Body of pancreas (tissue), 4 donors: Measurements from ENCODE around the gene PINLYP.

Experiments
- POLR2A ChIP-seq, 3 donors: fragments of 450-650 bp; IDR thresholded peaks; one replicate each; pipeline ENCODE4 v1.6.1; 2016; ENCODE audit warnings: antibody characterized with exemption in 3 of 3, mild to moderate bottlenecking in 2 of 3
- TF ChIP-seq, protein P1 (sequence below), 7 experiments: fragments of 450-650 bp in 4 of 7; fragments of 200-600 bp in 3 of 7; sonication (generic) in 3 of 7; IDR thresholded peaks; one replicate each; pipeline ENCODE4 v1.5.1; 2016 to 2019; ENCODE audit warnings: antibody characterized with exemption in 7 of 7

GRCh38 chr19:43607238-43608205 lies 31.9 kb downstream of the PINLYP start:
- TF ChIP-seq, protein P1, sequence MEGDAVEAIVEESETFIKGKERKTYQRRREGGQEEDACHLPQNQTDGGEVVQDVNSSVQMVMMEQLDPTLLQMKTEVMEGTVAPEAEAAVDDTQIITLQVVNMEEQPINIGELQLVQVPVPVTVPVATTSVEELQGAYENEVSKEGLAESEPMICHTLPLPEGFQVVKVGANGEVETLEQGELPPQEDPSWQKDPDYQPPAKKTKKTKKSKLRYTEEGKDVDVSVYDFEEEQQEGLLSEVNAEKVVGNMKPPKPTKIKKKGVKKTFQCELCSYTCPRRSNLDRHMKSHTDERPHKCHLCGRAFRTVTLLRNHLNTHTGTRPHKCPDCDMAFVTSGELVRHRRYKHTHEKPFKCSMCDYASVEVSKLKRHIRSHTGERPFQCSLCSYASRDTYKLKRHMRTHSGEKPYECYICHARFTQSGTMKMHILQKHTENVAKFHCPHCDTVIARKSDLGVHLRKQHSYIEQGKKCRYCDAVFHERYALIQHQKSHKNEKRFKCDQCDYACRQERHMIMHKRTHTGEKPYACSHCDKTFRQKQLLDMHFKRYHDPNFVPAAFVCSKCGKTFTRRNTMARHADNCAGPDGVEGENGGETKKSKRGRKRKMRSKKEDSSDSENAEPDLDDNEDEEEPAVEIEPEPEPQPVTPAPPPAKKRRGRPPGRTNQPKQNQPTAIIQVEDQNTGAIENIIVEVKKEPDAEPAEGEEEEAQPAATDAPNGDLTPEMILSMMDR (IDR thresholded peaks at IDR 0.05) = no peak
- TF ChIP-seq POLR2A (IDR thresholded peaks at IDR 0.05) = no peak
